K562 (cell line): Measurements from ENCODE around the gene MPP7. TPM values are rescaled to one million over a fixed set of nuclear protein-coding genes. Genes with fewer than 3 reads are reported as not detected.

Experiments used
- ATAC-seq: fragments of 200-7000 bp; cut with Tn5 transposase; 3 replicates; pipeline ENCODE4 v1.9.1; 2020; ENCODE audit warnings: moderate library complexity
- BruUV-seq: library from RNA; stranded (reverse); fragments of 400-500 nt; replicated peaks from 2 replicates; lab custom pipeline; 2021; lab: Mats Ljungman, UMichigan
- CTCF ChIA-PET: fragments of 300-600 bp; formaldehyde crosslinking; extraction: SDS; loops from one replicate; lab custom pipeline; 2021; ENCODE audit warnings: low intra/inter-chr PET ratio; lab: Yijun Ruan, JAX
- POLR2A ChIA-PET: fragments of 300-600, 350-650 bp; sonication (Branson Sonifier 250); formaldehyde crosslinking; extraction: SDS; loops from one replicate; lab custom pipeline; 2021; ENCODE audit warnings: antibody characterized with exemption, inconsistent platforms; lab: Yijun Ruan, JAX
- DNase-seq, 4 experiments: peaks; one replicate each; pipeline versions ENCODE4 v3.0.0 to v3.0.0-alpha.2; 2011 to 2018; ENCODE audit warnings: low spot score in 3 of 4, mixed read lengths in 3 of 4; ENCODE audit errors: extremely low read depth in 1 of 4
- FAIRE-seq: peaks from 2 replicates; lab custom pipeline; 2011; peaks lifted over from hg19 to GRCh38; lab: Jason Lieb, UNC
- H2AFZ ChIP-seq: 2 replicates; pipeline ENCODE4 v1.6.0; 2011; ENCODE audit warnings: low read depth, low read length, control low read depth, inconsistent platforms
- H3K27ac ChIP-seq: fragments of 200-600 bp; 3 replicates; pipeline ENCODE4 v1.8.0; 2011; ENCODE audit warnings: low read depth, mild to moderate bottlenecking, control low read depth, inconsistent platforms, low read length, moderate library complexity, mixed read lengths; ENCODE audit errors: extremely low read depth
- H3K27me3 ChIP-seq, 2 experiments: fragments of 300-600 bp in 1 of 2; 2 replicates in 1 of 2; 3 replicates in 1 of 2; pipeline versions ENCODE4 v1.6.0 to v1.8.0; 2011; ENCODE audit warnings: inconsistent platforms in 2 of 2, low read length in 2 of 2, mild to moderate bottlenecking in 1 of 2, mixed read lengths in 1 of 2, moderate library complexity in 1 of 2; ENCODE audit not compliant: control insufficient read depth in 2 of 2, insufficient read depth in 2 of 2
- H3K36me3 ChIP-seq: fragments of 300-600 bp; 3 replicates; pipeline ENCODE4 v1.8.0; 2011; ENCODE audit warnings: mild to moderate bottlenecking, low read length, inconsistent platforms; ENCODE audit not compliant: control insufficient read depth, insufficient read depth
- H3K4me1 ChIP-seq, 2 experiments: fragments of 200-600 bp in 1 of 2; replicated peaks in 1 of 2; 2 replicates in 1 of 2; 3 replicates in 1 of 2; pipeline versions ENCODE4 v1.5.1 to v1.8.0; 2011; ENCODE audit warnings: inconsistent platforms in 2 of 2, low read length in 2 of 2, mild to moderate bottlenecking in 1 of 2, mixed read lengths in 1 of 2, moderate library complexity in 1 of 2; ENCODE audit not compliant: control insufficient read depth in 2 of 2, insufficient read depth in 2 of 2
- H3K4me2 ChIP-seq: 2 replicates; pipeline ENCODE4 v1.6.1; 2011; ENCODE audit warnings: low read length, control low read depth, inconsistent platforms, mixed read lengths; ENCODE audit not compliant: insufficient read depth
- H3K4me3 ChIP-seq: fragments of 200-600 bp; sonication (generic), shearing (Covaris generic); 2 replicates; pipeline ENCODE4 v1.5.1; 2016; ENCODE audit warnings: control low read depth, inconsistent platforms
- H3K79me2 ChIP-seq: fragments of 200-600 bp; 3 replicates; pipeline ENCODE4 v1.8.0; 2011; ENCODE audit warnings: low read length, inconsistent platforms; ENCODE audit not compliant: control insufficient read depth, insufficient read depth
- H3K9ac ChIP-seq, 2 experiments: 2 replicates each; pipeline versions ENCODE4 v1.6.0 to v1.6.1; 2011; ENCODE audit warnings: low read depth in 2 of 2, low read length in 2 of 2, control low read depth in 1 of 2, inconsistent platforms in 1 of 2, mild to moderate bottlenecking in 1 of 2, mixed read lengths in 1 of 2; ENCODE audit not compliant: insufficient read depth in 1 of 2
- H3K9me1 ChIP-seq: one replicate; pipeline ENCODE4 v1.6.0; 2011; ENCODE audit warnings: inconsistent platforms, mild to moderate bottlenecking, low read length, moderate library complexity; ENCODE audit not compliant: control insufficient read depth, insufficient read depth
- H3K9me3 ChIP-seq: replicated peaks from 2 replicates; pipeline ENCODE4 v1.5.1; 2011; ENCODE audit warnings: low read depth, low read length, inconsistent platforms; ENCODE audit not compliant: control insufficient read depth, insufficient read depth
- H4K20me1 ChIP-seq: replicated peaks from 2 replicates; pipeline ENCODE4 v1.6.1; 2011; ENCODE audit warnings: low read length, inconsistent platforms, mixed read lengths; ENCODE audit not compliant: control insufficient read depth, insufficient read depth
- BRD9 ChIP-seq: fragments of 450-650 bp; IDR thresholded peaks from 2 replicates; pipeline ENCODE4 v1.6.1; 2018; ENCODE audit warnings: low read depth; ENCODE audit not compliant: partially characterized antibody
- ESRRA ChIP-seq: fragments of 450-650 bp; IDR thresholded peaks from 2 replicates; pipeline ENCODE4 v1.6.1; 2014; ENCODE audit warnings: low read depth, mild to moderate bottlenecking, moderate library complexity, borderline replicate concordance
- FOXJ2 ChIP-seq: fragments of 200-800 bp; sonication (Bioruptor generic); IDR thresholded peaks from 2 replicates; pipeline ENCODE4 v1.6.1; 2016; ENCODE audit warnings: missing genetic modification characterization, missing compliant biosample characterization
- JUND ChIP-seq, 2 experiments: IDR thresholded peaks; 2 replicates in 1 of 2; 3 replicates in 1 of 2; pipeline ENCODE4 v1.6.1; 2011; ENCODE audit warnings: borderline replicate concordance in 2 of 2, low read depth in 2 of 2, low read length in 2 of 2, improper control_type of control experiment in 1 of 2, missing biosample characterization in 1 of 2, missing genetic modification characterization in 1 of 2, missing genetic modification reagents in 1 of 2
- MAFK ChIP-seq: IDR thresholded peaks from 2 replicates; pipeline ENCODE4 v1.6.1; 2011; ENCODE audit warnings: low read length, improper control_type of control experiment
- SLC30A9 ChIP-seq: fragments of 250-450 bp; sonication (Bioruptor Pico); IDR thresholded peaks from 2 replicates; pipeline ENCODE4 v1.8.0; 2022; ENCODE audit warnings: mild to moderate bottlenecking, moderate library complexity
- TCF7L2 ChIP-seq: fragments of 150-350 bp; IDR thresholded peaks from 2 replicates; pipeline ENCODE4 v1.6.1; 2016; ENCODE audit warnings: low read depth, mild to moderate bottlenecking, low read length, moderate library complexity
- ZC3H8 ChIP-seq: fragments of 450-650 bp; IDR thresholded peaks from 2 replicates; pipeline ENCODE4 v1.6.1; 2017
- ZNF354B ChIP-seq: fragments of 250-450 bp; sonication (Bioruptor Pico); IDR thresholded peaks from 2 replicates; pipeline ENCODE4 v1.4.0; 2020
- ZNF76 ChIP-seq: fragments of 250-450 bp; sonication (Bioruptor Pico); IDR thresholded peaks from 2 replicates; pipeline ENCODE4 v1.4.0; 2020; ENCODE audit warnings: mild to moderate bottlenecking, moderate library complexity, borderline replicate concordance
- WGBS: fragments of 100-300 bp; shearing (Covaris generic); methylation state at CpG from one replicate; pipeline ENCODE4 v1.1.6; 2016; ENCODE audit warnings: low coverage, mixed read lengths; ENCODE audit not compliant: insufficient coverage; ENCODE audit errors: missing lambda C conversion rate; 5-methylcytosine and 5-hydroxymethylcytosine counted together
- in situ Hi-C: fragments of 300-500 bp; cut with MboI; formaldehyde crosslinking; loops from 4 replicates; pipeline ENCODE4 v1.15.0; 2018; ENCODE audit warnings: inconsistent platforms, mixed read lengths
- intact Hi-C: fragments of 100-400 bp; cut with micrococcal nuclease; formaldehyde crosslinking; loops from 2 replicates; pipeline ENCODE4 v1.14.2; 2022
- polyA plus RNA-seq, 8 experiments: library from polyadenylated mRNA; depleted of rRNA in 4 of 8; stranded (reverse) in 5 of 8; unstranded in 3 of 8; fragments of >200 nt; fragmentation: Nextera tagmentation in 2 of 8; fragmentation: Illumina TruSeq in 1 of 8; extraction: Ambion mirVana in 2 of 8; extraction: Trizol in 1 of 8; gene quantifications; 2 replicates each; pipeline versions ENCODE4 v1.2.1 to v1.2.3, GENCODE V29; 2011 to 2014; ENCODE audit warnings: inconsistent platforms in 1 of 8, missing spikeins in 1 of 8
- total RNA-seq, 7 experiments: library from RNA; depleted of rRNA in 6 of 7; stranded (reverse); fragments of >200 nt in 6 of 7; fragmentation: Illumina TruSeq in 2 of 7; extraction: Trizol in 2 of 7; gene quantifications; 2 replicates each; pipeline versions ENCODE4 v1.2.1 to v1.2.3, GENCODE V29; 2011 to 2021; ENCODE audit warnings: low replicate concordance in 1 of 7

Gene MPP7
- total and polyA plus RNA-seq, 9 of the 15 experiments (the other 6 are each of a cell fraction or from before 2014, with no cell fraction given), result 0.03 to 0.50 (median 0.23) TPM

DNA sequence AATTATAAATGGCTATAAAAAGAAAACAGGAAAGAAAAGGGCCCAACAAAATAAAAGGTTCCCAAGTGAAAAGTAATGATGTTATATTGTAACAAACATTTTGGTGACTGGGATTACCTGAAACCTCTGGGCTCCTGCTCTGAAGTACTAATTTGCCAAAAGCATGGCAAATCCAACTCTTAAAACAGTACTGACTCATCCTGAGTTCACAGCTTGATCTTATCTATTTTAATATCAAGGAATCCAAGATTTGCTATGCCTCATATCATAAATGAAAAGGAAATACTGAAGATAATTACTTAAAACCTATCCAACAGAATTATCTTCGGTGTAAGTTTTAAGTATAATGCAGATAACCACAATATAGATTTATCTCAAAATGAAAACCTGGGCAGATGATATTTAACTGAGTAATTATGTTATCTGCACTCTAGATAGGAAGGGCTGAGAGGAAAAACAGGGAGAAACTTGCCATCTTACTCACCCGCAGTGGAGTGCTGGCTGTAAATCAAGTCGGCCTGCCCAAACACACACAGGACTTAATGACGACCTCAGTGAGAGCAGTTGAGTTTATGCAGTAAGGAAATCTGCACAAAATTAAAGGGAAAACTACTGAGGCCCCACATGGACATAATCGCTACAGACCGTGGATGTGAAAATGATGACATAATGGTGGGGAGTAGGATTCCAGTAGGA, 48.4 kb downstream of the MPP7 start:
- Histone ChIP-seq H3K9me3 (no peaks in the 10 kb centered on the region), H3K4me3 (no peak overlapping the region), H3K4me1 (no peaks in the 10 kb centered on the region), H3K27me3 (peaks cover 2 to 3% of the 10 kb centered on the region in 2 experiments; a peak in 3 of 5 replicates), H3K36me3 (no peaks in the 10 kb centered on the region), H3K9ac (no peak overlapping the region), H2AFZ (no peak overlapping the region), H4K20me1 (no peaks in the 10 kb centered on the region), H3K79me2 (no peaks in the 10 kb centered on the region), H3K9me1 (no peaks in the 10 kb centered on the region)
- no peak for DNase-seq
- intact Hi-C loops (no loop called here), in situ Hi-C loops (loop anchor here (5.0 kb wide), 1 partner anchor 128 kb away; no protein-coding TSS in a partner anchor)
- no peak for FAIRE-seq
- no TSS peak for BruUV-seq
- no peak for ATAC-seq
- TF ChIP-seq SLC30A9 (CRISPR knock-in tag) (no peak), BRD9 (no peak), ZNF354B (no peak), ZC3H8 (no peak), ZNF76 (CRISPR knock-in tag) (no peak), FOXJ2 (tag) (no peak), TCF7L2 (no peak), JUND (IDR thresholded peaks at IDR 0.05; ENCODE audit: borderline replicate concordance, low read depth, low read length) (no peak), JUND (tag; IDR thresholded peaks at IDR 0.05; ENCODE audit: borderline replicate concordance, low read depth, low read length) (no peak), ESRRA (no peak), MAFK (no peak)
- TF ChIP-seq, all 486 proteins: peak for 0
- no peak overlapping the region for H3K27ac ChIP-seq
- H3K4me2 ChIP-seq, result no peak overlapping the region
- WGBS, result 0% methylated on average over 6 of the region's 6 CpGs
- ChIA-PET POLR2A (no interaction called here), CTCF (no interaction called here)
